IMR-90 (cell line): ENCODE results near the gene COL20A1. TPM values are rescaled to one million over a fixed set of nuclear protein-coding genes. Genes with fewer than 3 reads are reported as not detected.

Source experiments
- ATAC-seq: fragments of 200-7000 bp; cut with Tn5 transposase; 2 replicates; pipeline ENCODE4 v1.9.1; 2020; ENCODE audit warnings: low read depth, mild to moderate bottlenecking, moderate library complexity
- BruUV-seq: library from RNA; stranded (reverse); fragments of 400-500 nt; replicated peaks from 2 replicates; lab custom pipeline; 2021; lab: Mats Ljungman, UMichigan
- CTCF ChIA-PET: fragments of 300-600 bp; formaldehyde crosslinking; extraction: SDS; loops from one replicate; lab custom pipeline; 2021; ENCODE audit warnings: antibody characterized with exemption; lab: Yijun Ruan, JAX
- POLR2A ChIA-PET: fragments of 300-600 bp; sonication (Branson Sonifier 250); formaldehyde crosslinking; loops from one replicate; lab custom pipeline; 2022; ENCODE audit warnings: antibody characterized with exemption; ENCODE audit not compliant: unreplicated experiment; lab: Charles Lee
- DNase-seq: peaks from one replicate; pipeline ENCODE4 v3.0.0; 2013
- H2AFZ ChIP-seq: replicated peaks from 2 replicates; pipeline ENCODE3; 2013; ENCODE audit warnings: low read length, mild to moderate bottlenecking; ENCODE audit not compliant: poor library complexity
- H2AK5ac ChIP-seq: 2 replicates; pipeline ENCODE4 v1.6.1; 2013; ENCODE audit warnings: low read depth, low read length, inconsistent platforms
- H2AK9ac ChIP-seq: replicated peaks from 2 replicates; pipeline ENCODE3; 2013; ENCODE audit warnings: mild to moderate bottlenecking, low read depth, low read length, moderate library complexity; ENCODE audit not compliant: poor library complexity
- H2BK120ac ChIP-seq: 2 replicates; pipeline ENCODE4 v1.6.1; 2013; ENCODE audit warnings: low read depth, low read length, inconsistent platforms
- H2BK15ac ChIP-seq: 3 replicates; pipeline ENCODE4 v1.6.1; 2013; ENCODE audit warnings: low read depth, low read length, inconsistent platforms
- H2BK20ac ChIP-seq: 2 replicates; pipeline ENCODE4 v1.6.1; 2013; ENCODE audit warnings: low read depth, mild to moderate bottlenecking, inconsistent platforms, low read length, moderate library complexity
- H2BK5ac ChIP-seq: 2 replicates; pipeline ENCODE4 v1.6.1; 2013; ENCODE audit warnings: mild to moderate bottlenecking, low read depth, low read length, inconsistent platforms; ENCODE audit not compliant: poor library complexity, severe bottlenecking
- H3K14ac ChIP-seq: replicated peaks from 2 replicates; pipeline ENCODE4 v1.6.1; 2013; ENCODE audit warnings: low read depth, low read length, inconsistent platforms
- H3K18ac ChIP-seq: 2 replicates; pipeline ENCODE4 v1.6.1; 2013; ENCODE audit warnings: low read depth, low read length, control low read depth
- H3K23ac ChIP-seq: 2 replicates; pipeline ENCODE4 v1.6.1; 2013; ENCODE audit warnings: low read depth, low read length, inconsistent platforms
- H3K27ac ChIP-seq: 2 replicates; pipeline ENCODE4 v1.5.1; 2013; ENCODE audit warnings: mild to moderate bottlenecking, control low read depth, low read length; ENCODE audit not compliant: insufficient read depth
- H3K27me3 ChIP-seq: 2 replicates; pipeline ENCODE4 v1.6.1; 2013; ENCODE audit warnings: low read length; ENCODE audit not compliant: control insufficient read depth, insufficient read depth
- H3K36me3 ChIP-seq: 2 replicates; pipeline ENCODE4 v1.6.1; 2013; ENCODE audit warnings: low read length, mixed read lengths; ENCODE audit not compliant: control insufficient read depth, insufficient read depth
- H3K4ac ChIP-seq: 2 replicates; pipeline ENCODE4 v1.6.1; 2013; ENCODE audit warnings: low read depth, low read length, inconsistent platforms
- H3K4me1 ChIP-seq: 2 replicates; pipeline ENCODE4 v1.6.1; 2013; ENCODE audit warnings: low read length, mixed read lengths; ENCODE audit not compliant: control insufficient read depth, insufficient read depth
- H3K4me2 ChIP-seq: 2 replicates; pipeline ENCODE4 v1.6.1; 2013; ENCODE audit warnings: low read depth, mild to moderate bottlenecking, control low read depth, low read length, moderate library complexity
- H3K4me3 ChIP-seq: 2 replicates; pipeline ENCODE4 v1.5.1; 2013; ENCODE audit warnings: low read depth, mild to moderate bottlenecking, control low read depth, low read length, moderate library complexity; ENCODE audit not compliant: insufficient read depth
- H3K56ac ChIP-seq: 2 replicates; pipeline ENCODE4 v1.6.1; 2013; ENCODE audit warnings: low read length, inconsistent platforms; ENCODE audit not compliant: insufficient read depth; ENCODE audit errors: extremely low read depth
- H3K79me1 ChIP-seq, 2 experiments: 2 replicates each; pipeline ENCODE4 v1.6.1; 2013; ENCODE audit warnings: low read length in 2 of 2, inconsistent platforms in 1 of 2, low read depth in 1 of 2
- H3K9ac ChIP-seq: 2 replicates; pipeline ENCODE4 v1.6.1; 2013; ENCODE audit warnings: low read depth, low read length, control low read depth
- H3K9me1 ChIP-seq: 2 replicates; pipeline ENCODE4 v1.6.1; 2013; ENCODE audit warnings: low read length, inconsistent platforms; ENCODE audit not compliant: insufficient read depth
- H3K9me3 ChIP-seq: 2 replicates; pipeline ENCODE4 v1.6.1; 2013; ENCODE audit warnings: low read length; ENCODE audit not compliant: control insufficient read depth, insufficient read depth
- H4K20me1 ChIP-seq: 2 replicates; pipeline ENCODE4 v1.6.1; 2013; ENCODE audit warnings: low read length, inconsistent platforms; ENCODE audit not compliant: insufficient read depth
- H4K5ac ChIP-seq: 2 replicates; pipeline ENCODE4 v1.6.1; 2013; ENCODE audit warnings: mild to moderate bottlenecking, low read depth, low read length, control low read depth
- H4K8ac ChIP-seq, 2 experiments: 2 replicates each; pipeline ENCODE4 v1.6.1; 2013; ENCODE audit warnings: low read depth in 2 of 2, low read length in 2 of 2, control low read depth in 1 of 2, inconsistent platforms in 1 of 2
- H4K91ac ChIP-seq: 2 replicates; pipeline ENCODE4 v1.6.1; 2013; ENCODE audit warnings: low read depth, low read length, inconsistent platforms; ENCODE audit not compliant: insufficient read depth
- CHD1 ChIP-seq: IDR thresholded peaks from 2 replicates; pipeline ENCODE4 v1.6.1; 2012; ENCODE audit warnings: low read depth, low read length, improper control_type of control experiment
- CTCF ChIP-seq: conservative IDR thresholded peaks from 2 replicates; pipeline ENCODE4 v1.5.1; 2012; ENCODE audit warnings: mild to moderate bottlenecking, low read depth, low read length, improper control_type of control experiment
- FOS ChIP-seq: fragments of 150-350 bp; IDR thresholded peaks from 2 replicates; pipeline ENCODE4 v1.6.1; 2016; ENCODE audit warnings: low read depth, low read length
- NFE2L2 ChIP-seq: fragments of 150-350 bp; IDR thresholded peaks from 2 replicates; pipeline ENCODE4 v1.6.1; 2016; ENCODE audit warnings: low read depth, mild to moderate bottlenecking, low read length
- POLR2A ChIP-seq: IDR thresholded peaks from 2 replicates; pipeline ENCODE4 v1.6.1; 2012; ENCODE audit warnings: mild to moderate bottlenecking, low read depth, low read length
- RAD21 ChIP-seq: IDR thresholded peaks from 2 replicates; pipeline ENCODE4 v1.6.1; 2012; ENCODE audit warnings: low read length, improper control_type of control experiment
- SMC3 ChIP-seq: fragments of 150-350 bp; IDR thresholded peaks from 2 replicates; pipeline ENCODE4 v1.6.1; 2016; ENCODE audit warnings: low read depth, mild to moderate bottlenecking, antibody characterized with exemption, low read length, moderate library complexity
- WGBS, 2 experiments: methylation state at CpG; one replicate each; pipeline versions ENCODE4 v1.1.5 to v1.1.7; 2013; ENCODE audit warnings: missing lambda C conversion rate in 2 of 2; ENCODE audit not compliant: insufficient read length in 1 of 2; ENCODE audit errors: extremely low coverage in 2 of 2; 5-methylcytosine and 5-hydroxymethylcytosine counted together
- dilution Hi-C: fragments of 300-500 bp; cut with HindIII; formaldehyde crosslinking; loops from one replicate; pipeline ENCODE4 v1.14.3; 2018; ENCODE audit warnings: low sequenced_read_pairs; ENCODE audit not compliant: unreplicated experiment
- in situ Hi-C: fragments of 300-500 bp; cut with MboI; formaldehyde crosslinking; loops from 3 replicates; pipeline ENCODE4 v1.14.3; 2019; ENCODE audit warnings: low sequenced_read_pairs, inconsistent platforms, mixed read lengths
- intact Hi-C: fragments of 100-400 bp; cut with micrococcal nuclease; formaldehyde crosslinking; loops from 2 replicates; pipeline ENCODE4 v1.10.0; 2022
- polyA plus RNA-seq, 3 experiments: library from polyadenylated mRNA; depleted of rRNA; stranded (reverse); fragments of >200 nt; gene quantifications; 2 replicates each; pipeline ENCODE4 v1.2.3, GENCODE V29; 2012; ENCODE audit warnings: low replicate concordance in 1 of 3
- total RNA-seq: library from RNA; depleted of rRNA; stranded (reverse); fragments of >200 nt; gene quantifications from 2 replicates; pipeline ENCODE4 v1.2.3, GENCODE V29; 2012

COL20A1 gene
- total and polyA plus RNA-seq, 2 of the 4 experiments (the other 2 are of a cell fraction), result not detected

GRCh38 chr20:63290677-63291472, 2.1 kb upstream of the COL20A1 start:
- ChIA-PET POLR2A (no interaction called here), CTCF (interaction anchor here (1.2 kb wide), 2 partner anchors 18 to 68 kb away, joined by 3 read pairs; partner anchors contain the start of gene ARFGAP1)
- intact Hi-C loops, result no loop called here
- Histone ChIP-seq H3K23ac (no peak overlapping the region), H4K5ac (no peak overlapping the region), H2AK9ac (no peak overlapping the region), H2BK120ac (no peak overlapping the region), H3K27ac (no peak overlapping the region), H2BK15ac (no peak overlapping the region), H4K8ac (no peak overlapping the region), H3K4me2 (no peak overlapping the region), H3K36me3 (peaks cover 31% of the 10 kb centered on the region), H3K79me1 (peaks cover 0 to 12% of the 10 kb centered on the region in 2 experiments; a peak in 1 of 4 replicates), H3K9ac (no peak overlapping the region), H4K20me1 (peaks cover 59% of the 10 kb centered on the region), H3K4me1 (no peaks in the 10 kb centered on the region), H3K56ac (no peak overlapping the region), H2BK20ac (no peak overlapping the region), H4K91ac (no peak overlapping the region), H3K9me1 (no peaks in the 10 kb centered on the region), H2AFZ (no peak overlapping the region), H2BK5ac (no peak overlapping the region), H3K9me3 (no peaks in the 10 kb centered on the region), H3K27me3 (peaks cover 14% of the 10 kb centered on the region), H3K4me3 (no peak overlapping the region), H3K4ac (no peak overlapping the region), H2AK5ac (no peak overlapping the region), H3K14ac (no peak overlapping the region), H3K18ac (no peak overlapping the region)
- no TSS peak for BruUV-seq
- TF ChIP-seq SMC3 (peak; percentile 49), FOS (no peak), POLR2A (no peak), RAD21 (peak; percentile 44), CTCF (peak; percentile 60), NFE2L2 (no peak), CHD1 (no peak)
- DNase-seq, result peak; percentile 11
- WGBS, 2 experiments, result 53% methylated on average over 3 of the region's 26 CpGs; no CpG with 5 or more reads in 1 of the 2 experiments
- ATAC-seq, result peak; percentile 65
- in situ Hi-C loops, result no loop called here
- dilution Hi-C loops, result no loop called here
